Measurements from ENCODE around the gene FARP2.
"Not testable (repeated sequence)": the region's sequence is repeated elsewhere in the genome, so short reads cannot be mapped to it uniquely, and the experiment has no call there.

Gene FARP2

DNA sequence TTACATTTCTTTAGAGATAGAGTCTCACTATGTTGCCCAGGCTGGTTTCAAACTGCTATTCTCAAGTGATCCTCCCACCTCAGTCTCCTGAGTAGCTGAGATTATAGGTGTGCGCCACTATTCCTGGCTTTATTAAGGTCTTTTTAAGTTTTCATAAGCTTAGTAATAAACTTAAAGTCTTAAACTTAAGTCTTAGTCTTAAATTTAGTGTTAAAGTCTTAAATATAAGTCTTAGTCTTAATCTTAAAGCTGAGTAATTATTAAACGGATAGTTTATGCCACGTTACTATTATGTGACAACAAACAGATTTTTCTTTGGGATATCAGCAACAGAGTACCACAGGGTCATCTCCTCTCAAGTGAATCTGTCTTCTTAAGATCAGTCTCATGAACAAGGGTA is 12.6 kb downstream of the FARP2 start:
- DNase-seq, result no peak

DNA sequence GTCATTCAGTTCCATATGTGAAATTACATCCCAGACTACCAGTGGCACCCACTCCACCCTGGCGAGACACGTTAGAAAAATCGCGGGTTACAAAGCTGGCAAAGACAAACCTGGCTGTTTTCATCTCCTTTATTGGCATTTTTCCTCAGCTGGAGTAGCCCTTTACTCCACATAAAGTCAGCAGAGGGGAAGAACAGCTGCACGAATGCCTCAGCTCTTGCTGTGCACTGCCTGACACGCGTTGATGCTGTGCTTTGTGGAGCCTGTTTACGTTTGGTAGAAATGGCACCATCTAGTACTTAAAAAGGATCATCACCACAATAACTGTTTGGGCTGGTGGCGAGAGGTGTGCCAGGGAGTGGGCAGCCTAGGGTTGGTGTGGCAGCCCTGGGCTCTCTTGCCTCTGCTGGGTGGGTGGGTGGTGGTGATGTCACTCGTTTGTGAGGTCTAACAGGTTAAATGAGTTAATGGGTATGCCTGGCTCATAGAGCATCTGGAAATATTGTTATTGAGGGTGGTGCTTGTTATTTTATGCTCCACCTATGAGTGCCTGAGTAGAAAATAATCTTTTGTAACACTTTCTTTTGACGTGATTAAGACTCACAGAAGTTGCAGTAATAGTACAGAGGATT is 16.4 kb downstream of the FARP2 start:
- no peak for DNase-seq

DNA sequence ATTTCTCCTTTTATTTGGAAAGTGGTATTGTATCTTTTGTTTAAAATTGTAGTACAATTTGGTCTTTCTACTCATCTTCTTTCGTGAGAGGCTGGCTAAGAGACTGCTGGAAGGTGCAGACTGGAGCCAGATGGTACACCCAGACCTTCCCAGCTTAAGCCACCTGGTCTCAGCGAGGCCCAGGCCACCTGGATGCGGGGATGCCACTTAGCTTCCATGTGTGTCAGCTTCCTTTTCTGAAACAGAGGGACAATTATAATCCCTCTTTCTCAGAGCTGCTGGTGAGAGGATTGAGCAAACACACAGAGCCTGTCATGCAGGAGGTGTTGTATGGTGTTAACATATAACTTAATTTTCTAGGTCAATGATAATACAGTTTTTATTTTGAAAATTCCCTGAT is 17.4 kb downstream of the FARP2 start:
- no peak for DNase-seq

GRCh38 chr2:241373906-241374305 is 17.8 kb downstream of the FARP2 start:
- DNase-seq, result not testable (repeated sequence)

- no peak for DNase-seq
These were observed 19.2 kb downstream of the FARP2 start for GRCh38 chr2:241375300-241375699.

- DNase-seq, result no peak
These were observed 20.7 kb downstream of the FARP2 start for GRCh38 chr2:241376808-241377207.

DNA sequence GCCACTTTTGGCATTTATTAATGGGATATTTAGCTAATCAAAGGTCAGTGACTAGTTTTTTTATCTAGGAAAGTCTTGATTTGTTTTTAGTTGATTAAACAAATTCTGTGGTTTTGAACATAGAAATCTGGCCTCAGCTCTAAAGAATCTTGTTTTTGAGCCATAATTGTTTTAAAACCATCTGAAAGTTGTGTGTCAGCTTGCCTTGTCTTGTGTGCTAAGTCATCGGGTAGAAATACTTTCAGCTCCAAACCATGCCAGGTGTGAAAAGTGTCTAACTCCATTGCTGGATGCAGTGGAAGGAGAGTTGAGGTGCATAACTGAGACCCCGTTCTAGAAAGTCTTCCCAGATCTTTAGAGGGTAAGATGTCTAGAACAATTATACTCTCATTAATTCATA is 22.7 kb downstream of the FARP2 start:
- no peak for DNase-seq

DNA sequence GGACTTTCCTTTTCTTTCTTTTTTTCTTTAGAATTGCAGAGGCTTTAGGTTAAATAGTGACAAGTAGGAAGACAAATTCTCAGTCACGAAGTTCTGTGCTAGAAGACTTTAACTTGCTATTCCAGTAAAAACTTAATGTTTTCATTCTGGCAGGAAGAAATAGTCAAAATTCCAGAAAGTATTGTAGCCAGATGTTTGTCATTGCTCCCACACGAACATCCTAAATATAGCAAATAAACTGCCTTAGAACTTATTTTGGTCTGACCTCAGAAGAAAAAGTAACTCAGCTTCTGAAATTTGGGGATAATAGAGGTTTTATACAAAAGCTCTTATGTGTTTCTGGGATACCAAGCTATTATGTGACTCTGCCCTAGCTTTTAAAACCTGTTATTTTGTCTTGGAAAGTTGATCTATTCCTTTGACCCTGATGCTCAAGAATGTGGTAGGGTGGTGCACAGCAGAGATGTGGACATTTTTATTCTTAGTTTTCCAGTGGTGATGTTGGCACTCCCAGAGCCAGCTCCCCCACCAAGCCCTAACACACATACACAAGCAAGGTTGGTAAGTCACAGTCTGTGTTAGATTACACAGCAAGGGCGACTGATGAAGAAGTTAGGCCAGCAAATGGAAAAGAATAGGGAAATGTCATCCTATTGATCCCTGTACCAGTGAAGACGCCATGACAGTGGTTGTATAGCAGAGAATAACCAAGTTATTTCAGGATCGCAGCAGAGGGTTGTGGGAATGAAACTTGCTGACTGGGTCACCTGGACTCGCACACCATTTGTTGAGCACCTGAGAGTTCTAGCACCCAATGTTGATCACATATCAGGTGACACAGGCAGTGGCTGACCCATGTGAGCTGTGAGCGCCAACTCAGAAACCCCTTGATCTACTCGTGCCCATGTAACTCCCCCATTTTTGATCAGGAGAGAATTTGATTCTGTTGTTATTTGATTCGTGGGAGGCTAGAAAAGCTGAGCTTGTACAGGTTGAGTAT is 23.7 kb downstream of the FARP2 start:
- DNase-seq, result no peak

DNA sequence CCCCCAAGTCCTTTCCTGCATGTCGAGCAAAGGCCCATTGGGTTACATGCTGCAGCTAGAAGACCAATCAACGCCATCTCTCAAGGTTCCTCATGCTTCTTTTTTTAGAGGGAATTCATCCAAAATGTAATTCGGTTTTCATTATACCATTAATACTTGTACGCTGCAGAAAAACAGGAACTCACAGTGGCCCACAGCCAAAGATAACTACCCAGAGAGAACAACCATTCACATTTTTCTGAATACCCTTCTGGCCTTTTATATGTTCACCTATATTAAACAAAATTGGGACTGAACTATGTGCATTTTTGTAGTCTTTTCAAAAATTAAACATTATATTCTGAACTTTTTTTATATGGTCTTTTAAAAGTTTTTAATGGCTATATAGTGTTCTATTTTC is 25.8 kb downstream of the FARP2 start:
- DNase-seq, result no peak

GRCh38 chr2:241385450-241385849 is 29.4 kb downstream of the FARP2 start:
- DNase-seq, result not testable (repeated sequence)

DNA sequence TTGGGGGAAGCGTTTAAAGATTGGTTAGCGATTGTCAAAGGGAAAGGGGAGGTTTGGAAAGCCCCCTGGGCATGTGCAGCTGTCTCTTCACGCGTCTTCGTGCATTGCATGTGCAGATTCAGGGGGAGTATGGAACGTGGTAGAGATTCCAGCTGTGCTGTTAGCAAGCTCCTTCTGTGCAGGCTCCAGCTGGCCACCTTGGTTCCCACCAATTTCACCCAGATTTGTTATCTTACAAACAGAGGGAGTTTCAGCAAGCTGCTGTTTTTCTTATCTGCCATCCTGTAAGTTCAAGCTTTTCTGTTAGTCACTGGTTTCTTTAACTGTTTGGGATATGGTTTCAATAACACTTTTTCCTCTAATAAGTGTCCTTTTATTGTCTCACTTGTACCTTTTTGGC is 30.4 kb downstream of the FARP2 start:
- no peak for DNase-seq

DNA sequence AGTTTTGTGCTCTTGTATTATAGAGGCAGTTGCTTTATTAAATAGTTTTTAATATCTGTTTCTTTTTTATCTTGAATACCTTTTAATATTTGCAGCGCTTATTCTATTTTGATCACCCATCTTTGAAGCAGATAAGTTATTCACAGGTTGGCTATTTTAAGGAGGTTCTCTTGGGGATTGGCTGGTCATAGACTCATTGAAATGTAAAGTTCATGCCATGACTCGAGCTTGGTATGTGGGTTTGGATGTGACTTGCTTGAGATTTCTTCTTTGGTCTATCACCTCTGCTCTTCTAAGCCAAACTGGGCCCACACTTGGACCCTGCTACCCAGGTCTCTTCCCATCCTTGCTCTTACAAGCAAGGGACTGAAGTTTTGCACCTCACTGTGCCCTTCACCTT is 33.6 kb downstream of the FARP2 start:
- no peak for DNase-seq

DNA sequence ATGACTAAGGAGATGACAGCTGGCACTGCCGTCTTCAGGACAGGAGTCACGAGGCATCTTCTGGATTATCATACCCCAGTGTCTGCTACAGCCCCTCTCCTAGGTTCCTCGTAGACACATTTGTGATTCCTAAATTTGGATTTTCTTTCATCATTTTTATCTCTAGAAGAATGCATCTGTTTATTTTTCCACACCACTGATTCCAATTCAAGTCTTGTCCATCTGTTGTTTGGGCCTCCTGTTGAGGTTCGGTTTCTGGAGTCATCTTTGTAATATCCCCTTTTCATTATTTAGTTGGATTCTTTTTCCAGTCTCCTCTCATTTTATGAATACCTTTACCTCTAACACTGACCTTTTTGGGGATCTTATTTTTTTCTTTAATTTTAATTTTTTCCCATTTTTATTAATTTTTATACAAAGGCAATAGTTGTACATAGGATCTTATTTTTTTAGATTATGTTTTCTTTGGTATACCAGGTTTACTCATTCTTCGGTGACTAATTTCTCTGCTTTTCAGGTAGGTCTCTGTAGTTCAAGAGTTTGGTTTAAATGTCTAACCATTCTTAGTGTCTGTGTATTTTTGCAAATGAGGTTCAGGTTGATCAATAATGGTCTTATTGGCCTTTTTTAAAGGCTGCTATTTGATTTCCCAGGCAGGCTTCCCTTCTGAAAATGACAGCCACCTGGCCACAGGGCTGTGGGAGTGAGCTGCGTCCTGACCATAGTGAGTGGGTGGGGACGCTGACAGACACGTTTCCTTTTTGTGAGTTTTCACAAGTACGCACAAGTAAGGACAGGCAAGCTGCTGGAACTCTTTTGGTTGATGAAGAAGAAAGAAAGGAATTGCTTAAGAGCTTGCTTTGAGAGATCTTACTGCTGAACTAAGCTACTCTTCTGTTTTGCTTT is 34.5 kb downstream of the FARP2 start:
- DNase-seq, result no peak

GRCh38 chr2:241391892-241392665 is 36.0 kb downstream of the FARP2 start:
- DNase-seq, result no peak

DNA sequence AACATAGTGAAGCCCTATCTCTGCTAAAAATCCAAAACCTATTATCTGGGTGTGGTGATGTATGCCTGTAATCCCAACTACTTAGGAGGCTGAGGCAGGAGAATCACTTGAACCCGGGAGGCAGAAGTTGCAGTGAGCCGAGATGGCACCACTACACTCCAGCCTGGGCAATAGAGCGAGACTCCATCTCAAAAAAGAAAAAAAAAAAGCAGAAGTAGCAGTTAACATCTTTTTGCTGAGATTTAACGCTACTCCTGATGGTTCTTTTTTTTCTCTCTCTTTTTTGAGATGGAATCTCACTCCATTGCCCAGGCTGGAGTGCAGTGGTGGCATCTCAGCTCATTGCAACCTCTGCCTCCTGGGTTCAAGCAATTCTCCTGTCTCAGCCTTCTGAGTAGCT is 36.7 kb downstream of the FARP2 start:
- DNase-seq, result not testable (repeated sequence)

DNA sequence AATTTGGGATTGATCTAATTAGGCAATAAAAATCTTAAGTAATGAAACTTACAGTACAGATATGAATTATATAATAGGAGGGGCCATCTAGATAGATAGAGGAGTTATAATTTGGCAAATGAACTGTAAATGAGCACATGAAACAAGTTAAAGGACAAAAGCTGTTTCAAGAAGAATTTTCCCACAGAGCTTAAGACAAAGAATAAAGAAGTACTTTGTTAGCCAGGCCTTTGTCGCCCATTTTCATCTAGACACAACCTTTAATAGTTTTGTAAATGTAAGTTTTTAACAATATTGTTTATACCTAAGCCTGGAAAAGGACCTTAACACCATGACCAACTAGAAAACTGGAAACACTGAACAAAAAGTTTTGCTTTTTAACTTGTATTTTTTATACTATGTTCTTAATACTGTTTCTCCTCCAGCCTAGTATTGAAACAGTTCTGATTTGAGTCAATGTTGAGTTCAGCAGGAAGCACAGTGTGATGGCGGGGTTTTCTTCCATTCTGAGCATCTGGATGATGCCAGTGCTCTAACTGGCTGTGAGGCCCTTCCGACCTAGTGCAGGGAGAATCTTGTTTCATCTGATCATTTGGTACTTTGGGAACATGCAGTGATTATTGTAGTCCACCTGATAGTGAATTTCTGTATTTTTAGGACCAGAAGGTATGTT is 37.6 kb downstream of the FARP2 start:
- no peak for DNase-seq

GRCh38 chr2:241396809-241397208 is 40.7 kb downstream of the FARP2 start:
- DNase-seq, result not testable (repeated sequence)

DNA sequence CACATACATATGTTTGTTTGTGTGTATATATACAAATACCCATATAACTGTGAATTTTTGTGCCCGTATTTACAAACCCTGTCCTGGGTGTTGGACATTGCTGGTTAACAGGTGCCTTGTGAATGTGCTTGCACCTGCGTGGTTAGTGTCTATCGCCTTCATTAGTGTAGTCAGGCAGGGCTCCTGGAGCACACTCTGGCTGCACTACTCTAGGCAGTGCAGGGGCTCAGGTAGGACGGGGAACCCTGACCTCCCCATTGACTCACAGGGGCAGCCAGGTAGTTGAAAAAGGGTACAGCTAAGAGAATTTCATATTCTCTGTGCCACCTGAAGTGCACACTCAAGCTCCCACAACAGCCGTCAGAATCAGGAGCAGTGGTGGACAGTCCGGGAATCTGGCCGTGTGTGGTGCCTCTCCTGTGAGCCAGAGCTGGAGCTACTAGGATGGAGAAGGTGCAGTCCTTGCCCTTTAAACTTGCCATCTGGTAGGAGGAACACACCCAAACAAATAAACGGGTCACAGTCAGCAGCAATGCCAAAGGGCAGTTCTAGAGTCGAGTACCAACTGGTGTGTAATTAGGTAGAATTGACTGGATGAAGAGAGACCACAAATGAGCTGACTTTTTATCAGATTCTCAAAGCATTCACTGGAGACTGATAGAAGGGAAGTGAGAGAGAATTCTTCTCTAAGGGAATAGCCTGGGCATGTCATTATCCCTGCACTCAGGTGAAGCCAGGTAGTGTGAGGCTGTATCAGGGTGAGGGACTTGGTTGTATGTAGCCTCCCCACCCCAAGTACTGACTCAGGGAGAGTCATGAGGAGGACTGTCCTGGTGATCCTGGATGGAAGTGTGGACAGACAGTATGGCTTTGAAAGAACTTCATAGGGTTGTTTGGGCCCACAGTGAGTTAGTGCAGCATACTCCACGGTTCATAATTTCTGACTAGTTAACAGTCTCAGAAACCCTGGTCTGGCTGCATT is 44.1 kb downstream of the FARP2 start:
- DNase-seq, result no peak

DNA sequence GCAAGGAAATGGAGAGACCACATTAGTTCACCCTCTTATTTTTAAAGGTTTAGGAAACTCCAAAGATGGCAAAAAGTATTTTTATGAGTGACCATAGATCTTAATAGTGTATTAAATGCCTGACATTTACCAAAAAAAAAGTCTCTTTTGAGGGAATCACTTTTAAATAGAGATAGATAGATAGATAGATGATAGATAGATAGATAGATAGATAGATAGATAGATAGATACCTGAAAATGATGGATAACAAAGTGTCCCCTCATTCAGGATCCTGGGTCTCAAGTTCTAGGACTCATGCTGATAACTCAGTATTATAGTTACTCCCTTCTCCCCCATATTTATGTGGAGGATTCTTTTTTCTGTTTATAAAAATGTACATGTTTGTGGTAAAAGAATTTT is 52.8 kb downstream of the FARP2 start:
- no peak for DNase-seq

DNA sequence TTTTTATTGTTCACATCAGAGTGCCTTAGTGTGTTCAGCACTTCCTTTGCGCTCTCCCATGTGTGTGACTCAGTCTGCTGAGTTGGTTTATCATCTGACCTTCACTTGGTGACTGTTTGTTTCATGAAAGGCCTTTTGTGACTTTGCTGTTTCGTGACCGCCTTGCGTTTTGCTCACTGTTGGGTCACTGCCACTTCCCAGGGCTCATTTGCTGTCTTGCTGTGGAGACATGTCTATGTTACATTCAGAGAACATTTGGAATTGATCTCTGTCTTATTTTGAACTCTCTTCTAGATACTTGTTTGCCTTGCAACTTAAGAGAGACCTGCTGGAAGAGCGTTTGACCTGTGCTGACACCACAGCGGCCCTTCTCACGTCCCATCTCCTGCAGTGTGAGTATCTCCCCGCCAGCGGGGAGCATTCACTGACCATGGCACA is 54.7 kb downstream of the FARP2 start:
- DNase-seq, result no peak
